CD14-positive monocyte (primary cell): Measurements from ENCODE around the gene SPEN. TPM values are rescaled to one million over a fixed set of nuclear protein-coding genes. Genes with fewer than 3 reads are reported as not detected.
A peak's percentile ranks its signal among the peaks of the same experiment; 100 is the strongest.
"Not testable (repeated sequence)": the region's sequence is repeated elsewhere in the genome, so short reads cannot be mapped to it uniquely, and the experiment has no call there.

ENCODE experiments used
- DNase-seq, 3 donors: peaks; one replicate each; pipeline ENCODE4 v3.0.0-alpha.2; 2011 to 2022
- H2AFZ ChIP-seq: 2 replicates; pipeline ENCODE4 v1.6.0; 2012; ENCODE audit warnings: mild to moderate bottlenecking, low read depth, low read length, inconsistent platforms; ENCODE audit not compliant: insufficient read depth, poor library complexity, severe bottlenecking
- H3K27ac ChIP-seq, 2 donors: 1 replicate in 1 of 2; 2 replicates in 1 of 2; pipeline ENCODE4 v1.5.1; 2012 to 2013; ENCODE audit warnings: low read length in 2 of 2, control low read depth in 1 of 2, inconsistent platforms in 1 of 2, low read depth in 1 of 2, mild to moderate bottlenecking in 1 of 2
- H3K27me3 ChIP-seq, 2 donors: one replicate each; pipeline versions ENCODE4 v1.6.0 to v1.6.1; 2011 to 2013; ENCODE audit warnings: low read length in 2 of 2; ENCODE audit not compliant: control insufficient read depth in 2 of 2, insufficient read depth in 2 of 2
- H3K36me3 ChIP-seq, 2 donors: replicated peaks in 1 of 2; 1 replicate in 1 of 2; 2 replicates in 1 of 2; pipeline versions ENCODE4 v1.5.1 to v1.6.1; 2012 to 2013; ENCODE audit warnings: low read length in 2 of 2, control low read depth in 1 of 2, inconsistent platforms in 1 of 2, mild to moderate bottlenecking in 1 of 2; ENCODE audit not compliant: insufficient read depth in 2 of 2, control insufficient read depth in 1 of 2
- H3K4me1 ChIP-seq, 2 donors: 1 replicate in 1 of 2; 2 replicates in 1 of 2; pipeline versions ENCODE4 v1.5.1 to v1.6.1; 2012 to 2013; ENCODE audit warnings: low read length in 2 of 2, control low read depth in 1 of 2, inconsistent platforms in 1 of 2, mild to moderate bottlenecking in 1 of 2, moderate library complexity in 1 of 2; ENCODE audit not compliant: insufficient read depth in 2 of 2, control insufficient read depth in 1 of 2
- H3K4me2 ChIP-seq: replicated peaks from 2 replicates; pipeline ENCODE3; 2012; ENCODE audit warnings: low read length, moderate library complexity, mild to moderate bottlenecking; ENCODE audit not compliant: poor library complexity, severe bottlenecking; ENCODE audit errors: extremely low read depth
- H3K4me3 ChIP-seq, 3 experiments: fragments of 200-600 bp in 1 of 3; sonication (generic) in 1 of 3; replicated peaks in 1 of 3; 1 replicate in 2 of 3; 2 replicates in 1 of 3; pipeline ENCODE4 v1.5.1; 2011 to 2013; ENCODE audit warnings: low read length in 3 of 3, mild to moderate bottlenecking in 3 of 3, control low read depth in 2 of 3, low read depth in 2 of 3, inconsistent platforms in 1 of 3, moderate library complexity in 1 of 3
- H3K79me2 ChIP-seq: 2 replicates; pipeline ENCODE4 v1.6.0; 2012; ENCODE audit warnings: mild to moderate bottlenecking, control low read depth, inconsistent platforms, low read length, moderate library complexity; ENCODE audit not compliant: insufficient read depth
- H3K9ac ChIP-seq: 2 replicates; pipeline ENCODE4 v1.6.0; 2017; ENCODE audit warnings: low read length, mild to moderate bottlenecking; ENCODE audit not compliant: insufficient read depth, poor library complexity, severe bottlenecking
- H3K9me3 ChIP-seq, 2 donors: replicated peaks in 1 of 2; 1 replicate in 1 of 2; 2 replicates in 1 of 2; pipeline versions ENCODE4 v1.5.1 to v1.6.1; 2012 to 2013; ENCODE audit warnings: low read length in 2 of 2, control low read depth in 1 of 2; ENCODE audit not compliant: control insufficient read depth in 1 of 2, insufficient read depth in 1 of 2
- H4K20me1 ChIP-seq: 2 replicates; pipeline ENCODE4 v1.6.0; 2012; ENCODE audit warnings: mild to moderate bottlenecking, low read length, control low read depth, moderate library complexity; ENCODE audit not compliant: insufficient read depth
- H3K27ac Mint-ChIP-seq, 7 donors: one replicate each; pipeline ENCODE4 v1.8.0; 2020; ENCODE audit warnings: mild to moderate bottlenecking in 7 of 7, mixed read lengths in 7 of 7, moderate library complexity in 6 of 7, inconsistent platforms in 2 of 7
- H3K27me3 Mint-ChIP-seq, 3 donors: one replicate each; pipeline ENCODE4 v1.8.0; 2021 to 2022; ENCODE audit warnings: low read depth in 3 of 3, mild to moderate bottlenecking in 3 of 3, mixed read lengths in 3 of 3, moderate library complexity in 3 of 3, inconsistent platforms in 1 of 3
- H3K36me3 Mint-ChIP-seq, 2 donors: one replicate each; pipeline ENCODE4 v1.8.0; 2020; ENCODE audit warnings: mixed read lengths in 2 of 2, inconsistent platforms in 1 of 2, mild to moderate bottlenecking in 1 of 2
- H3K4me1 Mint-ChIP-seq: one replicate; pipeline ENCODE4 v1.8.0; 2020; ENCODE audit warnings: mild to moderate bottlenecking, mixed read lengths
- H3K4me3 Mint-ChIP-seq, 2 donors: one replicate each; pipeline ENCODE4 v1.8.0; 2020; ENCODE audit warnings: mild to moderate bottlenecking in 2 of 2, mixed read lengths in 2 of 2, moderate library complexity in 1 of 2
- H3K9me3 Mint-ChIP-seq, 7 donors: one replicate each; pipeline ENCODE4 v1.8.0; 2020 to 2022; ENCODE audit warnings: mixed read lengths in 7 of 7, mild to moderate bottlenecking in 6 of 7, moderate library complexity in 6 of 7, inconsistent platforms in 2 of 7
- CTCF ChIP-seq: fragments of 200-600 bp; IDR thresholded peaks from one replicate; pipeline ENCODE4 v1.8.0; 2022; ENCODE audit warnings: antibody characterized with exemption, mild to moderate bottlenecking
- WGBS: methylation state at CpG from one replicate; pipeline ENCODE4 v1.1.5; 2013; ENCODE audit warnings: missing lambda C conversion rate; ENCODE audit not compliant: insufficient coverage; 5-methylcytosine and 5-hydroxymethylcytosine counted together
- intact Hi-C, 2 donors: fragments of 100-400 bp; cut with micrococcal nuclease; formaldehyde crosslinking; loops; one replicate each; pipeline versions ENCODE4 v1.15.0 to v1.15.1; 2023
- polyA plus RNA-seq, 3 donors: library from polyadenylated mRNA; depleted of rRNA in 1 of 3; unstranded in 2 of 3; stranded (reverse) in 1 of 3; fragments of 300-500 nt in 2 of 3; fragments of >200 nt in 1 of 3; fragmentation: Illumina TruSeq in 2 of 3; gene quantifications; 1 replicate in 2 of 3; 2 replicates in 1 of 3; pipeline ENCODE4 v1.2.3, GENCODE V29; 2012 to 2021

SPEN gene
- polyA plus RNA-seq, 3 donors, result 3.1 to 30.9 (median 6.1) TPM

- H3K9ac ChIP-seq, H3K4me3 Mint-ChIP-seq, H3K36me3 ChIP-seq, H3K36me3 Mint-ChIP-seq, H4K20me1 ChIP-seq, H3K9me3 Mint-ChIP-seq, H3K27me3 ChIP-seq, intact Hi-C loops, H3K27me3 Mint-ChIP-seq, H2AFZ ChIP-seq, H3K9me3 ChIP-seq: not testable (repeated sequence)
- peaks cover 78 to 87% of the 10 kb centered on the region in 2 donors for H3K4me1 ChIP-seq
- 89% methylated on average over 4 of the region's 14 CpGs for whole genome bisulfite sequencing
- H3K4me2 ChIP-seq, result peak overlapping the region; percentile 78
- peak overlapping the region in 1 of 3 experiments; percentile 79 for H3K4me3 ChIP-seq
- peak overlapping the region in 6 of 7 donors; percentile 94 to 98 (median 97) for H3K27ac Mint-ChIP-seq
- peak in 1 of 3 donors; percentile 17 for DNase-seq
- peaks cover 53% of the 10 kb centered on the region for H3K79me2 ChIP-seq
- peaks cover 65% of the 10 kb centered on the region for H3K4me1 Mint-ChIP-seq
- H3K27ac ChIP-seq, result peak overlapping the region in 1 of 2 donors; percentile 93
Measured at GRCh38 chr1:15828931-15829330, 18.6 kb upstream of the SPEN start.

DNA sequence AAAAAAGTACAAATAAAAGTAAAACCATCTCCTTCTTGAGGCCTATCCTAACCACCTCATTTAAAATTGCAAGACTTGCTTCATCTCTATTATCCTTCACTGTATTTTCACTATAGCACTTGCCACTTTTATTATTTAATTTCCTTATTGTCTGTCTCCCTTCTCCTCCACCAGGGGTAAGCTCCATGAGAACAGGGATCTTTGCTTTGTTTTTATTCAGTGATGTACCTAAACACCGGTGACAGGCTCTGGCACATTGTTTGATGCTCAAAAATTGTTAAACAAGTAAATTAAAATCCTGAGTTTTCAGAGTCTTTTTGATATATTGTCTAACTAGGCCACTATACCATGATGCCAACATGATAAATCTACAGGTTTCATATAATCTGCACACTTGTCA is 17.2 kb upstream of the SPEN start:
- peak overlapping the region; percentile 31 to 79 (median 58) for H3K4me3 ChIP-seq
- intact Hi-C loops, result no loop called here
- H3K4me2 ChIP-seq, result peak overlapping the region; percentile 78
- peak; percentile 29 for TF ChIP-seq CTCF
- H3K27ac ChIP-seq, result peak overlapping the region; percentile 46 to 93
- no peaks in the 10 kb centered on the region for H3K27me3 ChIP-seq
- peaks cover 70 to 74% of the 10 kb centered on the region in 2 donors for H3K4me1 ChIP-seq
- no peak overlapping the region for H3K9ac ChIP-seq
- Mint-ChIP-seq H3K4me1 (peaks cover 60% of the 10 kb centered on the region), H3K9me3 (peaks cover 0 to 1% (median 0%) of the 10 kb centered on the region in 7 donors), H3K4me3 (peak overlapping the region; percentile 82 to 94), H3K36me3 (peaks cover 6% of the 10 kb centered on the region in 2 donors), H3K27me3 (peaks cover 0 to 1% (median 0%) of the 10 kb centered on the region in 3 donors), H3K27ac (peak overlapping the region; percentile 94 to 98 (median 97))
- H4K20me1 ChIP-seq, result no peaks in the 10 kb centered on the region
- WGBS, result no CpG with 5 or more reads among the region's 1 CpG
- no peaks in the 10 kb centered on the region for H3K36me3 ChIP-seq
- no peak for DNase-seq
- peaks cover 54% of the 10 kb centered on the region for H3K79me2 ChIP-seq
- peak overlapping the region; percentile 48 for H2AFZ ChIP-seq
- H3K9me3 ChIP-seq, result no peaks in the 10 kb centered on the region
